HG03108 (cell line): ENCODE results near the gene AGAP1.
"Not testable (repeated sequence)": the region's sequence is repeated elsewhere in the genome, so short reads cannot be mapped to it uniquely, and the experiment has no call there.

Source experiments
- ATAC-seq: cut with Tn5 transposase; IDR thresholded peaks from one replicate; pipeline ENCODE4 v1.9.1; 2021; ENCODE audit warnings: moderate library complexity; ENCODE audit not compliant: unreplicated experiment

The AGAP1 gene

GRCh38 chr2:235749771-235750160 is 255.9 kb downstream of the AGAP1 start:
- ATAC-seq, result no peak

DNA sequence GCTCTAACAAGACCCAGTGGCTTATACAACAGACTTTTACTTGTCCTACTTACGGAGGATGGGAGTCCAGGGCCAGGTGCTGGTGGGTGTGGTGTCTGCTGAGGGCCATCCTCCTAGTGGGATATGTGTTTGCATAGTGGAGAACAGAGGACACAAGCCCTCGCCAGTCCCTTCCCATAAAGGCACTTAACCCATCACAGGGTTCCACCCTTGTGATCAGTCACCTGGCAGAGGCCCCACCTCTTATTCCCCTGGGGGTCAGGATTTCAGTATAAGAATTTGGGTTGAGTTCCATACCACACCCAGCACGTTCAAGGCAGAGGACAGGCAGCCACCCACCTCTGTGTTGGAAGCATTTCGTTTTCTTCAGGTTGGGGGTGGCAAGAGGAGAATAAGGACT is 259.0 kb downstream of the AGAP1 start:
- ATAC-seq, result no peak

DNA sequence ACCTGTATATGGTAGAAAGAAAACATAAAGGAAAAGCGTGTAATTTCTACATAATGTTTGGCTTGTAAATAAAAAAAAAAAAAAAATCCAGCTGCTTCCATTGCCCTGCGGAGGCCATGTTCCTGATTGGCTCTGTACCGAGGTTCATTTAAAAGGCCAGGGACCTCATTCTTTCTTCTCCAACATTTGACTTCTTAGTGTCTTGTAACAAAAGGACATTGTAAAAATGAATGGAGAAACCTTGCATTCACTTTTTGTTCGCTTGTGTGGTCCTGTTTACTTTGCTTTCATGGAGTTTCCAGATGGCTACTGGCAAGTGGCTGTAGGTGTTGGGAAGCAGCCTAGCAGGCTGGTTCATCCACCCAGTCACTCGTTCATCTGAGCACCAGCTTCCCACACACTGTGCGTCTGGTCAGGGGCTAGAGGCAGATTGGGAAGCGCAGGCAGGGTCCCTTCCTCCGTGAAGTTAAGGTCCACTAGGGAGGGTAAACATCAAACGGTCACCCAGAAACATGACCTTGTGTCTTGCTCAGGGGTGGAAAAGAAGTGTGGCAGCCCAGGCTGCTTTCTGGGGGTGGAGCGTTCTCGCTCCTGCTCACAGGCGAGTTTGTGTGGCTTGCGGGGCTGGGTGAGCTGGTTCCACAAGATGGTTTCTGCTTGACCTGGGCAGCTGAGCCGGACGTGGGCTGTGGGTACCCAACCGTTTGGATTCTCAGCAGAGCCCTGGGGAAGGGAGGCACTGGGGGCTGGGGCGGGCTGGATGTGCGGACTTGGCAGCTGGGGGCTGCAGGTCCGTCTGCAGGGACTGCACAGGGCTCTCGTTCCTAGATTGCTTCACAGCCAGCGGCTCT is 260.7 kb downstream of the AGAP1 start:
- ATAC-seq, result no peak

DNA sequence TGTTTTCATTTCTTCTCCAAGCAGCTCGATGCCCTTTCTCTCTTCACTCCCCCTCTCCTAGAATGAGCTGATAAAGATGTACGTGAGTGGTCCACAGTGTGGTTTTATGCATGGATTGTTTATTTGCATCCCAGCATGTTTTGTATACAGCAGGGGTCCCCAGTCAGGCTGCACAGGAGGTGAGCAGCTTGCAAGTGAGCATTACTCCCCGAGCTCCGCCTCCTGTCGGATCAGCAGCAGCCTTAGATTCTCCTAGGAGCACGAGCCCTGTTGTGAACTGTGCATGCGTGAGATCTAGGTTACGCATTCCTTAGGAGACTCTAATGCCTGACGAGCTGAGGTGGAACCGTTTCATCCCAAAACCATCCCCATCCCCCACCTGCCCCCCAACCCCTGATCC is 262.6 kb downstream of the AGAP1 start:
- no peak for ATAC-seq

DNA sequence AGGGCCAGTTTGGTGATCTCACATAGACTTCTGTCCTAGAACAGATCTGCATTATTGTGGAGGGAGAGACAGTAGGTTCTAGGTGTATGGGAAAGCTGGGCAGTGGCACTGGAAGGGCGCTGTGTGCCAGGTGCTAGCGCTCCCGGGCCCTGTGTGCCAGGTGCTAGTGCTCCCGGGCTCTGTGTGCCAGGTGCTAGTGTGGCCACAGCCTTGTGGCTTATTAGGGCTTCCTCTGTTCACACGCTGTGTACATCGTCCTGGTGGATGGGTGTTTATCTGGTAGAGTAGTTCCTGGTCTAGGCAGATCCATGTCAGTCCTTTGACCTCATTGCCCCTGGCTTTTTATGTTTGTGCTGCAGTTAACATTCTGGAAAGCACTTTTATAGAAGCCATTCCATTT is 263.4 kb downstream of the AGAP1 start:
- ATAC-seq, result no peak

DNA sequence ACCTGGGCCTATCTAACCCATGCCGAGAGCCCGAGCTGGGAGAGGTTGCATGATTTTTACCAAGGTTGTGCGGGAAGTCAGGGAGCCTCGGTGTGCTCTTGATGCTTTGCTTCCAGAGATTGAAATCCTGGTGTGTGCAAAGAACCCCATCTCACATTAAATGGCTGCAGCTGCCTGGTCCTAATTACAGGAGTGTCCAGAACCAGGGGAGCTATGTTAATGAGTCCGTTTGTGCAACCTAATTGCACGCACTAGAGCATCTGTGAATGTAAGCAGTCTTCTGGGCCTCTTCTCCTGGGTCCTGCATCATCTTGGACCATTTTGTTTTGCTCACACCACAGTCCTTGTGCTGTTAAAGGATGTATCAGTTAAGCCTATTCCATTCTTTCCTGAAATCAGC is 263.8 kb downstream of the AGAP1 start:
- ATAC-seq, result no peak

DNA sequence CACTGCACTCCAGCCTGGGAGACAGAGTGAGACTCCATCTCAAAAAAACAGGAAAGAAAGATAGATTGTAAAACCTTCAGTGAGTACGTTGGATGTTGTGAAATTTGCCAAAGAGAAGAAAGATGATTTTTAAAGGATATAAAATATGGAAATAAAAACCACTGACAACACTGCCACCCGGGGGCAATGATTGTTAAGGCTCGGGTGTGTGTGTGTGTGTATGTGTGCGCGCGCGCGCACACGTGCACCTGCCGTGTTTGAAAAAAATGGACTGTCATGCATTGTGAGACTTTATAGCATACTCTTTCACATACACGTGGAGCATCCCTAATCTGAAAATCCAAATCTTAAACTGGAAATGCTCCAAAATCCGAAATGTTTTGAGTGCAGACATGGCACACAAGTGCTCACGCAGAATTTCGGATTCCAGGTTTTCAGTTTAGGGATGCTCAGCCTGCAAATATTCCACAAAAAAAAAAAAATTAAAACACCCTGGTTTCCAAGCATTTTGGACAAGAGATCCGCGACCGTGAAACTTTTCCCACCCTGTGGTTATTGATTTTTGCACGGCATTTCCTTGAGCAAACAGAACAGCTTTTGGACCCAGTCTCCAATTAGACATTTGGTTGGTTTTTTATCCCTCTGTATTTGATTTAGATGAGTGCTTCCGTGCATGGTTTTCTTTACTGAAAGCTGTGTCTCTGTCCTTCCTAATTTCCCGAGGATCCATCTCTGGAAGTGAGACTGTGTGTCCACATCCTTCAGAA is 269.2 kb downstream of the AGAP1 start:
- no peak for ATAC-seq

DNA sequence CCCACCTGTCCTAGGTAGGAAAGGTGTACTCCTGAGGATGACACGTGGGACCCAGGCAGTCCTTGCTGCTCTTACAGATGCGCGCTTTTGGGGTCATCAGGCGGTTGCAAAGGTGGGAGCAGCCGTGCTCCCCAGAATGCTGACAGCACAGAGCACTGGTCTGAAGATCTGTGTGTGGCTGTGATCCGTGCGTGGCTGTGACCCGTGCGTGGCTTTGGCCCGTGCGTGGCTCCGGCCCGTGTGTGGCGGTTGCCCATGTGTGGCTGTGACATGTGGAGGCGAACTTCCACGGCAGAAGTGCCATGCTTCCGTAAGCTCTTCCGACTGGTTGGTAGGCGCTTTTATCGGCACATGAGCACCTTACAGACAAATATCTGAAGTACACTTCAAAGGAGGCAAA is 270.0 kb downstream of the AGAP1 start:
- no peak for ATAC-seq

DNA sequence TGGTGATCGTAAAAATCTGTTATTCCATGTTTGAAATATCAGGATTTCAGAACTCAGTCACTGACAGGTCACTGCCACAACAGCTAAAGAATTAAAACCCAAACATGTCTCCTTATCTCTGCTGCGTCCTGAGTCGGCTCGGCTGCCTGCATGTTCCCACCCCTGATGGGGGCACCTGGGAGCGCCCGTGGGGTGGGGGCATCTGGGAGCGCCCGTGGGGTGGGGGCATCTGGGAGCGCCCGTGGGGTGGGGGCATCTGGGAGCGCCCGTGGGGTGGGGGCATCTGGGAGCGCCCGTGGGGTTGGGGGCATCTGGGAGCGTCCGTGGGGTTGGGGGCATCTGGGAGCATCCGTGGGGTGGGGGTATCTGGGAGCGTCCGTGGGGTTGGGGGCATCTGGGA is 270.6 kb downstream of the AGAP1 start:
- ATAC-seq, result not testable (repeated sequence)

GRCh38 chr2:235765181-235765820 is 271.5 kb downstream of the AGAP1 start:
- ATAC-seq, result no peak

DNA sequence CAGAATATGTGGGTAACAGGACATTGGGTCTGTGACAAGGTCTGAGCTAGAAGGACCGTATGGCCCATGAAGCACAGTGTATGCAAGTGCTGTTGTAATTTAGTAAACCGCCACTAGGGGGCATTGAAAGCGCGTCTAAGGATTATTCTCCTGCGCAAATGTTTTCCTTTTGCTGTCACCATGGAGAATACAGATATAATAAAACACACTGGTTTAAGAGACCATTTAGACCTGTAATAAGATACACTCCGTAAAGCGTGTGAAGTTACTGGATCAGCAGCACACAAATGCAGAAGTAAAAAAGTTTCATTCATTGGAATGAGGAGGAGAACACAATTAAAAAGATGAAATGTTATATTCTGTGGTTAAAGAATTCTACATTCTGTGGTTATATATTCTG is 272.4 kb downstream of the AGAP1 start:
- peak; percentile 52 for ATAC-seq

- no peak for ATAC-seq
These were observed 274.8 kb downstream of the AGAP1 start for GRCh38 chr2:235768606-235769005.

DNA sequence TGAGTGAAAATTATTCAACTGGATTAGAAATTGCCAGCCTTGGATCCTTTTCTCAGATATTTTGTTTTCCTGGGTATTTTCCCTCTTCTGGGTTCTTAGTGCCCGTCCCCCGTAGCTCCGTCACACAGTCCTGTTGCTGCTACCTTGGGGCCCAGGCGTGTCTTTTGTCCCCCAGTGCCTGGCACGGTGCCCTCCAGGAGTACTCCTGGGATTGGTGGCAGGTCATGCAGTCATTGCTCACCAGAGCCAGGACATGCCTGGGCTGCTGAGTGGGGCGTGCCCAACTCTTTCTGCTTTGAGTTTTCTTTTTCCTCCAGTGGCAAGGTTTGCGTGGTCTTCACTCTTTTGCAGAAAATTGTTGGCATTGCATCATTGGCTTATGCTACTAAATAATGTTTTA is 275.2 kb downstream of the AGAP1 start:
- ATAC-seq, result no peak

- ATAC-seq, result no peak
These were observed 277.3 kb downstream of the AGAP1 start for GRCh38 chr2:235770909-235771820.

GRCh38 chr2:235773188-235773928 is 279.5 kb downstream of the AGAP1 start:
- ATAC-seq, result no peak

GRCh38 chr2:235774153-235774870 is 280.5 kb downstream of the AGAP1 start:
- ATAC-seq, result no peak

DNA sequence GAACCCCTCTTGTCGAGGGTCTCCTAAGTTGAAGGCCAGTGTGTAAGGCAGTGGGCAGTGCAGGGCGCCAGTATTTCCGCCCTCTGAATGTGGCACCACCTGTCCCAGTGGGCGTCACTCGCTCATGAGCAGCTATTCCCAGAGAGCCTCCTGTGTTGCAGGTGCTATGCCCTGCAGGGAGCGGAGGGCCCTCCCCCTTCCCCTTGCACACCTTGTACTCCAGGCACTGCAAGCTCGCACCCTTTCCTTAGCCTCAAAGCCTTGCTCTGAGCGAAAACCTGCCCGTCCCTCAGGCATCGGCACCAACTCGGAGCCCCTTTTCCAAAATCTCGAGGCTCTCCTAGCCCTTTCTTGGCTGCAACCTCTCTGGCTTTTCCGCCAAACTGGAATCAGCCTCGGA is 282.7 kb downstream of the AGAP1 start:
- ATAC-seq, result no peak

- no peak for ATAC-seq
These were observed 285.6 kb downstream of the AGAP1 start for GRCh38 chr2:235779444-235779896.

DNA sequence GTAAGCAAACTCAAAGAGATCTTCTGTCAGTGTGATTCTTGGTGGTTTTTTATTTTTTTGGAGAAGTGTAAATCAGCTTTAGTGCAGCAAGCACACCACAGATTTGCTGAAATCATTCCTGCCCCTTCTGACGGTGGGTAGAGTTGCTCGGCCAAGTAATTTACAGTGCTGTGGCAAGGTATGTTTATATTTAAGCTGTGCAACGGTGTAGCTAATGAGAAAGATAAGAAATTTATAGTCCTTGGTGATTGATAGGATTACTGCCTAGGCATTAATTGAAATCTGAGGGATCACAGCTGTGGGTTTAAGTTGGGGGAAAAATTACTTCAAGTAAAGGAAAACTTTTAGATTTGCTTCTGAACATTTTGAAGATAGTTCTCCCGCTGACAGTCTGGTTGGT is 286.6 kb downstream of the AGAP1 start:
- ATAC-seq, result no peak
